H1 (cell line): ENCODE data around the gene CACNA1G. TPM values are rescaled to one million over a fixed set of nuclear protein-coding genes. Genes with fewer than 3 reads are reported as not detected.

ENCODE experiments used
- CBX5 ChIP-seq: fragments of 300-800, 300-1000 bp; sonication (generic); IDR thresholded peaks from 2 replicates; pipeline ENCODE4 v1.7.1; 2016; ENCODE audit warnings: antibody characterized with exemption, low read length, low read depth
- NRF1 ChIP-seq: IDR thresholded peaks from 2 replicates; pipeline ENCODE4 v1.6.1; 2011; ENCODE audit warnings: mild to moderate bottlenecking, low read depth, low read length, improper control_type of control experiment
- POLR2A ChIP-seq, 2 experiments: IDR thresholded peaks; 1 replicate in 1 of 2; 2 replicates in 1 of 2; pipeline ENCODE4 v1.6.1; 2011; ENCODE audit warnings: low read depth in 2 of 2, low read length in 2 of 2, mild to moderate bottlenecking in 2 of 2; ENCODE audit errors: control extremely low read depth in 1 of 2
- SIN3A ChIP-seq, 2 experiments: IDR thresholded peaks in 1 of 2; conservative IDR thresholded peaks in 1 of 2; 2 replicates each; pipeline ENCODE4 v1.6.1; 2011 to 2012; ENCODE audit warnings: low read length in 2 of 2, improper control_type of control experiment in 1 of 2, low read depth in 1 of 2, mild to moderate bottlenecking in 1 of 2
- TCF12 ChIP-seq: IDR thresholded peaks from 2 replicates; pipeline ENCODE4 v1.6.1; 2011; ENCODE audit warnings: low read depth, mild to moderate bottlenecking, low read length
- polyA plus RNA-seq, 7 experiments: library from polyadenylated mRNA; depleted of rRNA in 3 of 7; stranded (reverse) in 5 of 7; unstranded in 2 of 7; fragments of >200 nt in 5 of 7; fragments of 200-250 nt in 2 of 7; gene quantifications; 1 replicate in 5 of 7; 2 replicates in 1 of 7; 4 replicates in 1 of 7; pipeline versions ENCODE4 v1.2.1 to v1.2.3, GENCODE V29; 2011 to 2013; ENCODE audit warnings: missing spikeins in 2 of 7, mixed read lengths in 2 of 7
- total RNA-seq: library from RNA; stranded (reverse); fragmentation: NEBNext Ultra II Directional; extraction: Animal tissue kit (Norgen Biotek cat#: 25700); gene quantifications from 2 replicates; pipeline ENCODE4 v1.2.1, GENCODE V29; 2021
- TF ChIP-seq, protein P1 (sequence below): IDR thresholded peaks from 2 replicates; pipeline ENCODE4 v1.6.1; 2012; ENCODE audit warnings: low read length, inconsistent platforms

CACNA1G gene
- total and polyA plus RNA-seq, 2 of the 8 experiments (the other 6 are each of a cell fraction or from before 2014, with no cell fraction given) = 2.9 to 4.9 TPM

DNA sequence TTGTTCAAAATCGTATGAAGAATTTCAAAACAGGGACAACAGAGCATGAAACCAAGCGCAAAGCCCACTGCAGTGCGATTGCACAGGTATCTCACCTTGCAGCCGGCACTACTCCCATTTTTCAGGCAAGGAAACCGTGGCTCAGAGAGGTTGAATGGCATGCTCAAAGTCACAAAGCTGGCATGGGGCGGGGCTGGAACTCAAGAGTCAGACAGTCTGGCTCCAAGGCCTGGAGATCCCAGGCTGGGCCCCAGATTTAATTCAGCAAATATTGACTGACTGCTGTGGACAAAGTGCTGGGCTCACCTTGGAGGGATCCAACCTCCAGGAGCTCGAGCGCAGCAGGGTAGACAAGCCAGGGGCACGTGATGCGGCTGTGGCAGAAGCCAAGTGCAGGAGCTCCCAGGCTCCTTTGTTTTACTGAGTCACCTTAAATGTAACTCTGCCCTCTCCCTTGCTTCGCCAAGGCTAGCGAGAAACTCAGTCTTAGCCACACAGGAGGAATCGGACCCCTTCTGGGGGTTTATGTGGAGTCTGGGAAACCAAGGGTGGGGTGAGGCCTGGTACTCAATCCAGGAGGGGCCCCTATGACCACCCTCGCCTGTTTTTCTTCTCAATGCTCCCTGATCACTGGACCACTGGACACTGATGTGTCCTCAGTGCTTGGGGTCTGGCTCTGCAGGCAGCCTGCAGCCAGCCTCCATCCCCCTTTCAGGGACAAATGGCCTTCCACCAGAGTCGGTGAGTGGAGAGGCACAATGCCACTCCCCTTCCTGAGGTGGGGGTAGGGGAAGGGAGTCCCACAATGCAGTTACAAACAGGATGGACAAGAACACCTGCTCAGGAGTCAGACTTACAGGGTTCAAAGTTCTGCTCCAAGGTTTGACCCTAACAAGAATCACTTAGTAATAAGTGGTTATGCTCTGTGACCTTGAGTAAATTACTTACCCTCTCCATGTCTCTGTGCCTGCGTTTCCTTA, 17.4 kb upstream of the CACNA1G start (continued):
- TF ChIP-seq, protein P1, sequence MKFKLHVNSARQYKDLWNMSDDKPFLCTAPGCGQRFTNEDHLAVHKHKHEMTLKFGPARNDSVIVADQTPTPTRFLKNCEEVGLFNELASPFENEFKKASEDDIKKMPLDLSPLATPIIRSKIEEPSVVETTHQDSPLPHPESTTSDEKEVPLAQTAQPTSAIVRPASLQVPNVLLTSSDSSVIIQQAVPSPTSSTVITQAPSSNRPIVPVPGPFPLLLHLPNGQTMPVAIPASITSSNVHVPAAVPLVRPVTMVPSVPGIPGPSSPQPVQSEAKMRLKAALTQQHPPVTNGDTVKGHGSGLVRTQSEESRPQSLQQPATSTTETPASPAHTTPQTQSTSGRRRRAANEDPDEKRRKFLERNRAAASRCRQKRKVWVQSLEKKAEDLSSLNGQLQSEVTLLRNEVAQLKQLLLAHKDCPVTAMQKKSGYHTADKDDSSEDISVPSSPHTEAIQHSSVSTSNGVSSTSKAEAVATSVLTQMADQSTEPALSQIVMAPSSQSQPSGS = no peak
- TF ChIP-seq CBX5 (no peak), POLR2A (IDR thresholded peaks at IDR 0.05; ENCODE audit: control extremely low read depth in 1 of 2, low read depth in 2 of 2, low read length in 2 of 2) (no peak), SIN3A (conservative IDR thresholded peaks at IDR 0.05 in 1 of 2, IDR thresholded peaks at IDR 0.05 in 1 of 2; ENCODE audit: low read depth in 1 of 2, low read length in 2 of 2) (no peak), TCF12 (no peak), NRF1 (no peak)
